ENCODE data around the gene NSF.
"Not testable (repeated sequence)": the region's sequence is repeated elsewhere in the genome, so short reads cannot be mapped to it uniquely, and the experiment has no call there.

The NSF gene

DNA sequence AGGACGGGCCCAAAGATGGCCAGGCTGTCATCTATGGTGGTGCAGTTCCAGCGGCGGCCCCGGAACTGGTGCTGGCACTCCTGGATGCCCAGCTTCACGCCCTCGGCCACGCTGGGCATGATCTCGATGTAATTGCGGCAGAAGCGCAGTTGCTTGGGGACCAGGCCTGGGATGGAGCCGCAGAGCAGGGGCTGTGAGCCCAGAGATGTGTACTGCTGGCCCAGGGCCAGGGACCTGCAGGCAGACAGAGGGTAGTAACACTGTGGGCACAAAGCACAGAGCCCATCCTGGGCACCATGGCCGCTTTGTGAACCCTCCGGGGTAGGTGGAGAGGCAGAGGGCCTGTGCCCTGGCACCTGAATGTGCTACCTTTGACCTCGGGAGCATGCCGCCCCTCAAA, 183.2 kb downstream of the NSF start:
- no peak for DNase-seq (ENCODE audit: low read depth in 4 of 4, low spot score in 1 of 4)

DNA sequence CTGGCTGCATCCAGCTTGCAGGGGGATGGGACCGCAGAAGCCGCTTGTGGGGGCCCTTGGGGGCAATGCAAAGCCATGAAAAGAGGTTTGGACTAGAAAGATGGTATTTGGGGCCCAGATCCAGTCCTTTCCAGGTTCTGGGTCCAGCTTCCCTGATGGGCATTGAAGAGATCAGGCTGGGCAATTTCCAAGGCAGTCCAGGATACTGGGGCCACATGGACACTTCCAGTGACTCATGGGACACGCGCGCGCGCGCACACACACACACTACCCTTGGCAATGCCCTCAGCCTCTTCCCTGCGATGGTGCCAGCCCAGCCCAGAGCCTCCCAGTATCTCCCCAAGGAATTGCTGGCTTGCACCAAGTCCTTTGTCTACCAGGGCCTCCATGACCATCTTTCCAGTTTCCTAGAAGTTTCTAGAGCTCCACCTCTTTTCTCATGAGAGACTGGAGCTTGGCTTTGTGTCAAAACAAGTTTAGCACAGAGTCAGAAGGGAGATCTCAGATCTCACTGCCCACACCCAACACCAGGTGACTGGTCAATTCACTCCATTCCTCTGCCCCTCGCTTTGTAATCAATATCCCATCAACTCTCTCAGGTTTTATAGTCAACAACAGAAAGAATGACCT, 183.8 kb downstream of the NSF start:
- DNase-seq (ENCODE audit: low read depth in 4 of 4, low spot score in 1 of 4), result no peak

DNA sequence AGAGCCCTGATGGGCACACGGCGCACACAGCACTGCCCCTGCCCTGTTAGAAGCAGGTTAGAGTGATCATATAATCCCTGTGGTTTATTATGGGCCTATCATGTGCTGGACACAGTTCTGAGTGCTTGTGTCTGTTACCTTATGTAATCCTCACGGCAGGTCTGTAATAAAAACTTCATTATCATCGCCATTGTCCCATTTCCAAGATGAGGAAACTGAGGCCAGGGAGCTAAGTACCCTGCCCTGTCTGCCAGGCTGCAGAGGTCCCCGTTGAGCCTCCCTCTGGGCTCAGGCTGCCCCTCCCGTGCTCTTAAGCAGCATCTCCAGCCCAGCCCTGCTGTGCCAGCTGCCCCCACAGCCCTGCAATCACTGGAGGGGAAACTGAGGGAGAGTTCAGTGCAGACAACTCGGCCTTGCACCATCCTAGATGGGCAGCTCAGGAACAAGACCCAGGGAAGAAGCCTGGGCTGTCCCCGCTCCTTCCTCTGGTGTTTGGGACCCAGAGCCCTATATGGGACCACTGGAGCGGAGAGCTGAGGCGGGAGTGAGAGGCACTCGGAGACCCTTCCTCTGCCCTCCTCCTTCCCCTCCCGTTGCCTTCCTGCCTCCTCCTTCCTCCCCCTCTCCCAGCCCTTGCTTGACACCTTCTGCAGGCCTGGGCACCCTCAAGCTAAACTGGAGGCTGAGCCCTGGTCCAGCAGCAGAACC, 186.0 kb downstream of the NSF start:
- DNase-seq (ENCODE audit: low read depth in 4 of 4, low spot score in 1 of 4), result no peak

DNA sequence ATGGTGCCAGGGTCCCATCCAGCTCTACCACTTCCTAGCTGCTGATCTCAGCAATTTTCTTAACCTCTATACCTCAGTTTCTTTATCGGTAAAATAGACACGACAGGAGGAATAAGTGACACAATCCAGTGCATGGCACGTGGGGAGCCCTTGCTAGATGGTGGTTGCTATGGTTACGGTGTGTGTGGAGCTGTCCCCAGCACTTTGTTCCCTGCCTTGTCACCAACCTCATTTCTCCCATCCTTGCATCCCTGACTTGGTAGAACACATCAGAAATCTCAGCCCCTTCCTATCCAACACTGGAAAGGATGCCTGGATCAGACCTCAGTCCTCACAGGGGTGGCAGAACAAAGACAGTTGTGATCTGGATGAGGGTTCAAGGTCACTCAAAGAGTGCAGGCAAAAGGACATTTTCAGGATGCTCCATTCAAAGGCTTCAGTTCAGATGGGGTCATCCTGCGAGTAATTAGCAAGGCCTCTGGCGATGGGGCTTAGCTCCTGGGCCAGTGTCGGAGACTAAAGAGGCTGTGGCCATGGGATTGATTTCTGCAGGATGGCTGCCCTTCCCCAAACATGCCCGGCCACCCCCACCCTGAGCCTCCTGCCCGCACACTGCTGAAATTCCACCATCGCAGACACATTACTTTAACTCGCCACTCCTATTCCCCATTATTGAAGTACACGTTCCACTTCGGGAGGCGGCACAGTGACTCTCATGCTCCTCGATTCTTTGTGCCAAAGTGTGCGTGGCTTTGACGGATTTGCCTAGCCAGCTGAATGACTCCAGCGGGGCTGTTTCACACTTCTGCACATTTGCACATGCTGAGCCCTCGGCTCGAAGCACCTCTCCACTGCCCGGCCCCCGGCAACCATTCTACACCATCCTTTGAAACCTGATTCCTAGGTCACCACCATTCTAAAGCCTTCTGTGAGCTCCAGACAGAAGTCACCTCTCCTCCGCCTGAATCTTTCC, 187.8 kb downstream of the NSF start:
- DNase-seq (ENCODE audit: low read depth in 4 of 4, low spot score in 1 of 4), result no peak

DNA sequence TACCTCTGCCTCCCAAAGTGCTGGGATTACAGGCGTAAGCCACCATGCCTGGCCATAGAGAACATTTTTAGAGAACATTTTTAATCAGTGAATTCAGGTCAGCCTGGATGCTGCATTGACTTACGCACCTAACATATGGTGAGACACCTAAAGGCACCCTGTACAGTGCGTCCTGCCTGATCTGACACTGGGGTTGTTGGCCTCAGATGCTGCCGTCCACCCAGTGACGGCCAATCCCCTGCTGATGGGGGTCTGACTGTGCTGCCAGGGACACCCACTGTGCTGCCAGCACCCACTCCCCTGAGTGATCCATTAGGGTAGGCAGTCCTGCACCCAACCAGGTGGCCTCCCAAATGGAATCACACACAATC, 189.5 kb downstream of the NSF start:
- no peak for DNase-seq (ENCODE audit: low read depth in 4 of 4, low spot score in 1 of 4)

DNA sequence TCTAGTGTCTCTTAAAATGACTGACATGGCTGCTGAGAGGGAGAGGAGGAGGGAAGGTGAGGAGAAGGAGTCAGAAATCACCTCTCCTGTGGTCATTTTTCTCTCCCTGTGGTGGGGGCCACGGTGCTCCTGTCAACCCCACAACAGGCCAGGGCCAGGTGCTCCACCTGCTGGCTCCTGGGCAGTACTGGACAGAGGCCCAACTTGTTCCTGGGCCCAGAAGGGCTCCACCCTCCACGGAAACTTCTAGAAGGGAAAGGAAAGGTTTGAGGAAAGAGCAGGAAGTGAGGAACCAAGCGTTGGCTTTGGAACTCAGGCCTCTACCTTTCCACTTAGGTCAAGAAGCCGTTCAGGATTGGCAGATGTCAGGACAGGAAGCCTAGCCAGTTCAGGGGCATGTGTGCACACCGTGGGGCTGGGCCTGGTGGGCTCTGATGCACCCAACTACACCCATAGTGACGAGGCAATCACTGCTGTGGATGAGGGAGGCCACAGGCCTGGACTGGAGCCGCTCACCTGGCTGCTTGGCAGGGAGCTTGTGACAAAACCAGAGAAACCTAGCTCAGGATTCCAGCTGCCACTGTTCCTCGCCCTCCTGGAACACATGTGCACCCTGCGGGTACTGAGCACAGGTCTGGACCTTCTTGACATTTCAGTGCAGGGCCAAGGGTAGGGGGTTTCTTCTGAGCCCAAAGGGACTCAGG, 191.9 kb downstream of the NSF start:
- DNase-seq (ENCODE audit: low read depth in 4 of 4, low spot score in 1 of 4), result no peak

DNA sequence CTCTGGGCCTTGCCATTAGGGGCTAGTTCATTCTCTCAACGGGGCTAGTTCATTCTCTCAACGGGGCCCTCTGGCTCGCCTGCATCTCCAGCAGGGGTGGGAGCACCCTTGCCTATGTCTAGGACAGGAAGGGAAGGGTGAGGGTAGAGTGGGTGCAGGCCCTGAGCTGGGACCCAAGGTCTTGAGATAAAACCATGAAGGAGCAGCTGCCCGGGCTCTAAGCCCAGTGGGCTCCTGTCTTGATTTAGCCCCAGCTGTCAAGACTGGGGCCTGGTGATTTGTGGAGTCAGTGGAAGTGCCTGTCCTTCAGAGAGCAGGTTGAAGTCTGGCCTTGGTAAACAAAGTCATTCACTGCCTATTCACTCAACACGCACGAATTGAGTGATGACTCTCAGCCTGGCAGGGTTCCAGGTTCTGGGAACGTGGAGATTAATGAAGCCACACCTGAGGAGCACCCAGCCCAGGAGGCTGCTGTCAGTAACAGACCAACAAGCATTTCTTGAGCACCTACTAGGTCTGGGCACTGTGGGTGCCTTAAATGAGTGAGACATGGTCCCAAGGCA, 192.6 kb downstream of the NSF start:
- no peak for DNase-seq (ENCODE audit: low read depth in 4 of 4, low spot score in 1 of 4)

DNA sequence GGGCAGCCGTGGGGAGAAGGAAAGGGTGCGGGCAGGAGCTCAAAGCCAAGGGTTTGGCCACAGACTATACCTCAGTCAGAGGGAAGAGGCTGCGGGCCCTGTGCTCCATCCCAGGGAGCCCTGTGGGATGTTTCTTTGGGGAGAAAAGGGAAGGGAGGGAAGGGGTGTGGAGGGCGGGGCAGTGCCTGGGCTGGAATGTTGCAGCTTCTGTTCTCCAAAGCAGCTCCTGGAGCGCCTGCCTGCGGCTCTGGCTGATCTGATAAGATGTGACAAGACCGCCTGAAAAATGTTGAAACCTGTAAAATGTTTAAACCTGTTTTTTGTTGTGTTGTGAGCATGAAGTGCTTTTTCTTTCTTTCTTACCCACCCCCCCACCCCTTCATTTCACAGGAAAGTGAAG, 195.2 kb downstream of the NSF start:
- DNase-seq (ENCODE audit: low read depth in 4 of 4, low spot score in 1 of 4), result no peak

DNA sequence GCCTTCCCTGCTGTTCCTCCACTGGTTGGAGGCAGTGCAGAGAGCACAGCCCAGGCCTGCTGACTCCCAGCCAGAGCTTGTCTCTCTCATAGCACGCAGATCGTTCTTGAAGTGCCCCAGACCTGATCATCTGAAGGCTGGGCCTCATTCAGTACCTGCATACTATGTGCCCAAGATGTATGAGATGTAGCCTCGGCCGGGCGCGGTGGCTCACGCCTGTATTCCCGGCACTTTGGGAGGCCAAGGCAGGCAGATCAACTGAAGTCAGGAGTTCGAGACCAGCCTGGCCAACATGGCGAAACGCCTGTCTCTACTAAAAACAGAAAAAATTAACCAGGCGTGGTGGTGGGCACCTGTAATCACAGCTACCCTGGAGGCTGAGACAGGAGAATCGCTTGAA, 197.0 kb downstream of the NSF start:
- DNase-seq (ENCODE audit: low read depth in 4 of 4, low spot score in 1 of 4), result no peak

DNA sequence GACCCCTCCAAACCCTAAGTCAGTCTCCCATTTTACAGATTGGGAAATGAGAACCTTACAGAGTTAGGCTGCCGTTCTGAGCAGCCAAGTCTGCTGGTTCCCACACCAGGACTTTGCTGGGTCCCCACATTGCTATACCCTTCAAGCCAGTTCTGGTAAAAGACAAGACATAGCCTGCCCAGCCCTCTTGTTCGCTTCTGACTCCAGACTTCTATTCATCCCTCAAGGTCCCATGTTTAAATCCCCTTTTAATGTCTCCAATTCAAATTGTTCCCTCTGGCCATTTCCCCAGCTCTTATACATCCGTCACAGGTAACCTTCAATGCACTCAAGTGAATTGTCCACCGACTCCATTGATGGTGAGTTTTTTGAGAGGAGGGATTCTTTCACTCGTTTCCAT, 197.8 kb downstream of the NSF start:
- DNase-seq (ENCODE audit: low read depth in 4 of 4, low spot score in 1 of 4), result no peak

DNA sequence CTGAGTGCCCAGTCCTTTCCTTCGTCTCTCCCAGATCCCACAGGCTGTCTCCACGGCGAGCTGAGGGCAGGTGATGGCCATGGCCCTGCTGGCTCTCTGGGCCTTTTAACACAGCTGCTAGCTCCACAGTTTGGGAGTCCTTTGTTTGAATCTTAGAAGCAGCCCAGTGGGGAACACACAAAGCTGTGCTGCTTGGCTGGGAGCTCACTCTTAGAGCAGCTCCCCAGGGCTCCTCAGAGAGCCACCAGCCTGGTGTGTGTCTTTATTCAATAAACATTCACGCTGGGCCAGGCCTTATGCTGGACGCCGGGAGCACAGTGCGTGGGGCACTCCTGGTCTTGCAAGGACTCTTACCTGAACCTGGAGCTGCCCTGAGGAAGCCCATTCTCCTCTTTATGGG, 198.3 kb downstream of the NSF start:
- DNase-seq (ENCODE audit: low read depth in 4 of 4, low spot score in 1 of 4), result no peak

DNA sequence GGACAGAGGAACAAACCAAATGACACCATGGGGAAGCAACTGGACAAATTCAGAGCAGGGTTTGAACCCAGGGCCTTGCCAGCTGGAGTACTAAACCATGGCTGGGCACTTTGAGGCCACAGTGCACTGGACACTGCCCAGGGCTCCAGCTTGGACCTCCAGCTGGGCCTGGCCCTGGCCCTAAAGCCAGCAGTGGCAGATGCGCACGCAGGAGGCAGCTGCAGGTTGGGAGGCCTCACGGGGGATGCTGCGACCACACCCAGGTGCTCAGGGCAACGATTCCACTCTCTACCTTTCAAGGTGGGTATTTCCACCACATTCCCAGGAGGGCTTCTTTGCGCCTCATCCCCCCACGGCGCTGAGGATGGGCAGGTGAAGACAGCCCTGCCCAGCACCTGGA, 199.1 kb downstream of the NSF start:
- DNase-seq (ENCODE audit: low read depth in 4 of 4, low spot score in 1 of 4), result no peak

DNA sequence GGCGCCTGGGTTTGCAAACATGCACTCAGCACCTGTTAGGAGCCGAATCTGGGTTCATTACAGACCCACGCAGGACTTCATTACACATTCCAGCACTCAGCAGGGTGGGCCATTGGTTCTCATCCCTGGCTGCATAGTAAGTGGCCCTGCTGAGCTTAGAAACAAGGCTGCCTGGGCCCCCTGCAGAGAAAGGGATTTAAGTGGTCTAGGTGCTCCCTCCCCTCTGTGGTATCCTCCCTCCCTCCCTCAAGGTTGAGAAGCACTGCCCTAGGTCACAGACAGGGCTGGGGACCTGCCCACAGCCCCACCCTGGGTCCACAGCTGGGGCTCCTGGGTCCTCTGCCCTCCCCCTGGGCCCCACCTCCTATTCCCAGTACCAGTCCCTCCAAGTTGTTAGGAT, 199.7 kb downstream of the NSF start:
- DNase-seq (ENCODE audit: low read depth in 4 of 4, low spot score in 1 of 4), result no peak

DNA sequence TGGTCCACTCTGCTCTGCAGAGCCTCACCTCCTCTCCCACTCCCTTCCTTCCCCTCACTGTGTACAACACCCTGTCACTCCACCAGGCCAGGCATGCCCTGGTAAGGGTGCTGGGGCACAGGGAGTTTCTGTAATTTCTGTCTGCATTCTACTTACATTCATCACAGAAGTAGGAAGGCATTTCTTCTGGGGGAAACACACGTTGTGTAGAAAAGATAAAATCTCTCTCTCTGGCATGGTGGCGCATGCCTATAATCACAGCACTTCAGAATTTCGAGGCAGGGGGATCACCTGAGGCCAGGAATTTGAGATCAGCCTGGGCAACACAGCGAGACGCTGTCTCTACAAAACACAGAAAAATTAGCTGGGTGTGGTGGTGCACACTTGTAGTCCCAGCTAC, 201.1 kb downstream of the NSF start:
- DNase-seq (ENCODE audit: low read depth in 4 of 4, low spot score in 1 of 4), result no peak

DNA sequence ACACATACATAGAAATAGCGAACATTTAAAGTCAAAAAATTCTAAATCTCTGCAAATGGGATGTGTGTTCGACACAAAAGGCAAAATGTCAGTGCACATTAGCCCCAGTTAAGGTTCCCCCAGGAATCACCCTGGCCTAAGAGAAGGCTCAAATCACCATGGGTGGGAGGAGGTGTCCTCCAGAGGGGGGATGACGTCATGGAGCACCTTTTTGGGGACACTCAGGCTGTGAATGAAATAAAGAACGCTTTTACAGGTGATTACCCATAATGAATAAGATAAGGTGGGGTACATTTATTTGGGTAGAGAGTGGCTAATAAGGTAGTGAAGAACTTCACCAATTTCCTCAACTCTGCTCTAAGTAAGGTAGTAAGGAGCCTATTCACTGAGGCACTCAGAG, 201.6 kb downstream of the NSF start:
- no peak for DNase-seq (ENCODE audit: low read depth in 4 of 4, low spot score in 1 of 4)

DNA sequence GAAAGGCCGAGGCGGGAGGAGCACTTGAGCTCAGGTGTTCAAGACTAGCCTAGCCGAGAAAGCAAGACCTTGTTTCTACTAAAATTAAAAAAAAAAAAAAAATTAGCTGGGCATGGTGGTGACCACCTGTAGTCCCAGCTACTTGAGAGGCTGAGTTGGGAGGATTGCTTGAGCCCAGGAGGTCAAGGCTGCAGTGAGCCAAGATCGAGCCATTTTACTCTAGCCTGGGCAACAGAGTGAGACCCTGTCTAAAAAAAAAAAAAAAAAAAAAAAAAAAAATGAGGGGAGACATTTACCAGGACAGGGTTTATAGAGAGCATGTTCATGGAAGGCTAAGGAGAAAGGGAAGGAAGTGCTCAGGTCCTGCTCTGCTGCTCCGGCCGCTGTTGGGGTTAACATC, 202.6 kb downstream of the NSF start:
- not testable (repeated sequence) for DNase-seq (ENCODE audit: low read depth in 4 of 4, low spot score in 1 of 4)

DNA sequence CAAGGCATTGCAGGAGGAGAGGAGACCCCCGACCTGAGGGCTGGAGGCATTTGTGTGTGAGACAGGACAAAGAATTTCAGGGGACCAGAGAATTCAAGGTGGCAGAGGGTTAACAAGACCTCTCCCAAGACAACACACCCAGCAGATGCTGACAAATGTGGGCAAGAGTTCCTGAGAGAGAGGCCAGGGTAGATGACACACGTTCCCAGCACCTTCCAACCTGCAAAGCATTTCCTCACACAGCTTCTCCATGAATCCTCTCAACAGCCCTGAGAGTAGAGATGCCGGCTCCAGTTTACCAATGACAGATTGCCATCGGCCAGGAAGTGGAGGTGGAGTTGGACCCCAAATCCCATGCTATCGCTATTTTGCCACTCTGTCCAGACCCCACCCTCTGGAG, 203.1 kb downstream of the NSF start:
- no peak for DNase-seq (ENCODE audit: low read depth in 4 of 4, low spot score in 1 of 4)

DNA sequence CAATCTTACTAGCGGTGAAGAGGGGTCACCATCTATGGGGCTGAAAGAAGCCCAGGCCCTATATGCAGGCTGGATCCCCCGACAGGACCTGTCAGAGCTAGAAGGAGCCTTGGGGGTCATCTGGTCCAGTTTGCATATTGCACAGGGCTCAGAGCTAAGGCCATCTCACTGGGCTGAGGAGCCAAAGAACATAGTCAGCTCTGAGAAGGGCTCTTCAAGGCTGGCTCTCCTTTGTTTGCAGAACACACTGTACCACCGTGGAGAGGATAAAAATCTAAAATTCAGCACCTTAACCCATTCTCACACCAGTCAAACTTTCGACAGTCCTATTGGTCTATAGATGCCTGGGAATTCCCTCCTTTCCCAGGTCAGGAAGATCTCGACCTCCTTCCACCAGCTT, 203.8 kb downstream of the NSF start:
- DNase-seq (ENCODE audit: low read depth in 4 of 4, low spot score in 1 of 4), result no peak

DNA sequence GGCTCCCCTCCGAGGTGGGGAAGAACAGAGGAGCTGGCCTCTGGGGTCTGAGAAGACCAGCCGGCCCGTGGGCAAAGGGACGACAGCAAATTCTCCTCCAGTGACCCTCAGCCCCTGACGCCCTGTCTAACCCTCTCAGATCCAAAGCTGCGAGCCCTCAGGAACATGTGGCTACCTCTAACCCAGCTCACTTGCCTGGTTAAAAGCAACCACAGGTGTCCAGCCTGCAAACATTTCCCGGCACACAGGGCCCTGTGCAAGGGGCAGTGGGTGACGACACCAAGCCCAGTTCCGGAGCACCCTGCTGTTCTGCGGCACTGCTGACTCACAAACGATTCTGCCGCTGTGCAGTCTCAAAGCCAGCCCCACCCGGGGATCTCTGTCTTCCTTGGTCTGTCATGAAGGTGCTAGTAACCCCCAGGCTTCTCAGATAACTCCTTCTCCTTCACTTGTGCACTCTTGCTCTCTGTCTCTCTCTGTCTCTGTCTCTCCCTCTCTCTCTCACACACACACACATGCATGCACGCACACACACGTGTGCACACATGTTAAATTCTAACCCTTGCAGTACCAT, 205.0 kb downstream of the NSF start:
- no peak for DNase-seq (ENCODE audit: low read depth in 4 of 4, low spot score in 1 of 4)

DNA sequence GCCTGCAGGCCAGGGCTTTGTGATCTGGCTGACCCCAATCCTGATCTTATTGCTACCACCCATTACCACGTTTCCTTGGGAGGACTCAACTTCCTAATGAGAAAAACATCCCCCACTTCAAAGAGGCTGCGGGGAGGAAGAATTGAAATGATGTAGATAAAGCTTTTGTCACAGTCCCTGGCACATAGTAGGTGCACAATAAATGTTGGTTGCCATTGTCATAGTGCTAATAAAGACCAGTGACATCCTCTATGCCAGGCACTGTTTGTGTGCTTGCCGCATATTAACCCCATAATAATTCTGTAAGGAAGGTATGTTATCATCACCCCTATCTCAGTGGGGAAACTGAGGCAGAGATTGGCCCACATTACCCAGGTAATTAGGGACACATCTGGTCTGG, 205.6 kb downstream of the NSF start:
- no peak for DNase-seq (ENCODE audit: low read depth in 4 of 4, low spot score in 1 of 4)

DNA sequence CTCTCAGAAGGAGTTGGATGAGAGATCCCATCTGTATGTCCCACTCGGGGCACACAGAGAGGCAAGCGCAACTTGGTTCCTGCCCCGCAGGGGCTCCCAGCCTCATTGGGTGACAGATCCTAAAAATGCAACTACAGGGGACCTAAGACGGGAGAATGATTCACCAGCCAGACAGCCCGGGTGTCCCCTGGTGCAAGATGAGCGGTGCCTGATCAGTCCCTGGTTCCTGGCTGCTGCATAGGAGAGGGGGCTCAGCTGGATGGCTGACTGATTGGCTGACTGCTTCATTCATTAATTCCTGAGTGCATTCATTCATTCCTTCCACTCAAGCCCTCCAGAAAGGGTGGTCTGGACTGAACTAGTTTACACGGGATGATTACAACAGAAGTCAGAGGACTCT, 206.1 kb downstream of the NSF start:
- no peak for DNase-seq (ENCODE audit: low read depth in 4 of 4, low spot score in 1 of 4)
